DMS79 (cell line): Measurements from ENCODE around the gene SUPT4H1.
"Not testable (repeated sequence)": the region's sequence is repeated elsewhere in the genome, so short reads cannot be mapped to it uniquely, and the experiment has no call there.

Experiments used
- DNase-seq: peaks from one replicate; lab custom pipeline; 2025; lab: John Stamatoyannopoulos, UW

The SUPT4H1 gene

GRCh38 chr17:58363457-58364185 is 11.6 kb upstream of the SUPT4H1 start:
- DNase-seq, result no peak

- DNase-seq, result no peak
These were observed 10.5 kb upstream of the SUPT4H1 start for GRCh38 chr17:58362368-58363014.

- no peak for DNase-seq
These were observed 8.5 kb upstream of the SUPT4H1 start for GRCh38 chr17:58360296-58361063.

GRCh38 chr17:58358408-58359172 is 6.6 kb upstream of the SUPT4H1 start:
- no peak for DNase-seq

- DNase-seq, result no peak
These were observed 5.6 kb upstream of the SUPT4H1 start for GRCh38 chr17:58357312-58358297.

GRCh38 chr17:58356231-58356630 is 4.2 kb upstream of the SUPT4H1 start:
- no peak for DNase-seq

- DNase-seq, result no peak
These were observed 2.7 kb upstream of the SUPT4H1 start for GRCh38 chr17:58354541-58355216.

- no peak for DNase-seq
These were observed 1.4 kb upstream of the SUPT4H1 start for GRCh38 chr17:58353389-58353825.

- no peak for DNase-seq
These were observed 791 bp upstream of the SUPT4H1 start for GRCh38 chr17:58352596-58353388.

GRCh38 chr17:58351182-58351581 is 819 bp downstream of the SUPT4H1 start:
- no peak for DNase-seq

GRCh38 chr17:58348038-58348437 is 4.0 kb downstream of the SUPT4H1 start:
- no peak for DNase-seq

GRCh38 chr17:58345500-58345899 is 6.5 kb downstream of the SUPT4H1 start:
- no peak for DNase-seq

GRCh38 chr17:58344791-58345157 is 7.2 kb downstream of the SUPT4H1 start:
- no peak for DNase-seq

- peak; percentile 59 for DNase-seq
These were observed 7.8 kb downstream of the SUPT4H1 start for GRCh38 chr17:58344047-58344790.

GRCh38 chr17:58343131-58343530 is 8.9 kb downstream of the SUPT4H1 start:
- no peak for DNase-seq

GRCh38 chr17:58341861-58342475 is 10.0 kb downstream of the SUPT4H1 start:
- no peak for DNase-seq

- not testable (repeated sequence) for DNase-seq
These were observed 10.7 kb downstream of the SUPT4H1 start for GRCh38 chr17:58341136-58341860.
